Activated CD8-positive, alpha-beta memory T cell treated with anti-CD3 and anti-CD28 coated beads for 36 hours (primary cell): ENCODE measurements around the gene YJEFN3. TPM values are rescaled to one million over a fixed set of nuclear protein-coding genes. Genes with fewer than 3 reads are reported as not detected.

Experiments used
- CTCF ChIA-PET: fragments of 350-600 bp; sonication (Branson Sonifier 250); formaldehyde crosslinking; loops from one replicate; lab custom pipeline; 2021; ENCODE audit warnings: antibody characterized with exemption; lab: Charles Lee
- POLR2A ChIA-PET: fragments of 350-600 bp; sonication (Branson Sonifier 250); formaldehyde crosslinking; loops from one replicate; lab custom pipeline; 2021; ENCODE audit warnings: antibody characterized with exemption; lab: Charles Lee
- total RNA-seq, 2 experiments: library from RNA; stranded (reverse); gene quantifications; one replicate each; pipeline ENCODE4 v1.2.3, GENCODE V29; 2021

YJEFN3 gene
- total RNA-seq, 2 experiments from 2014 or later, result 7.3 to 8.8 TPM

DNA sequence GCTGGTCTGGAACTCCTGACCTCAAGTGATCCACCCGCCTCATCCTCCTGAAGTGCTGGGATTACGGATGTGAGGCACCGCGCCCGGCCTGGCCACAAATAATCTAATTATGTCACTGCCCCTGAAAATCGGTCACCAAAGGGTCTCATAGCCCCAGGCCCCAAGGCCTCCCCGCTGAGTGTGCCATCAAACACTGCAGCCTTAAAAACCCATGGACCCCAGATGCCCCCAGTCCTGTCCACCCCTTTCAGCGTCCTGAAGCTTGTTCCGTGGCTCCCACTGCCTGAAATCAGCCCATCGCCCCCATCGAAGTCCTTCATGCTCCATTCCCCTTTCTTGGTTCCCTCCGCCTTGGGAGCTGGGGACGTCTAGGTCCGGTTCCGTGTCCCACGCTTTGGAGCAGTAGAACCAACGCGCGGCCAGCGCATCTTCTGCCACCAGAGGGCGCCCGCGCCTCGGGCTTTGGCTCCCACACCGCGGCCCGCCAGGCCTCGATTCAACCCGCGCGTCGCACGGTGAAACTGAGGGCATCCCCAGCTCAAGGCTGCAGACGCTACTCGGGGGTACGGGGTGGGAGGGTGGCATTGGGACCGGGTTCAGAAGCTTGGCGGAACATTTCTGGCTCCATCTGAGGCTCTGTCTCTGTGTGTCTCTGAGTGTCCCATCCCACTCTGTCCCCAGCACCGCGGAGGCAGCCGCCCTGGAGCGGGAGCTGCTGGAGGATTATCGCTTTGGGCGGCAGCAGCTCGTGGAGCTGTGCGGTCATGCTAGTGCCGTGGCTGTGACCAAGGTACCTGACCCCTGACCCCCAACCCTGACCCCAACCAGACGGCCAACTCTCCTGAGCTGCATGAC, 3.5 kb downstream of the YJEFN3 start:
- CTCF ChIA-PET, result interaction anchor here (0.6 to 3.3 kb wide), 24 partner anchors 9 to 1134 kb away, joined by 3 to 32 read pairs (median 6); partner anchors contain the start of gene GMIP
- POLR2A ChIA-PET, result interaction anchor here (0.6 to 1.0 kb wide), 2 partner anchors 9 to 23 kb away, joined by 4 read pairs; no protein-coding TSS in a partner anchor

DNA sequence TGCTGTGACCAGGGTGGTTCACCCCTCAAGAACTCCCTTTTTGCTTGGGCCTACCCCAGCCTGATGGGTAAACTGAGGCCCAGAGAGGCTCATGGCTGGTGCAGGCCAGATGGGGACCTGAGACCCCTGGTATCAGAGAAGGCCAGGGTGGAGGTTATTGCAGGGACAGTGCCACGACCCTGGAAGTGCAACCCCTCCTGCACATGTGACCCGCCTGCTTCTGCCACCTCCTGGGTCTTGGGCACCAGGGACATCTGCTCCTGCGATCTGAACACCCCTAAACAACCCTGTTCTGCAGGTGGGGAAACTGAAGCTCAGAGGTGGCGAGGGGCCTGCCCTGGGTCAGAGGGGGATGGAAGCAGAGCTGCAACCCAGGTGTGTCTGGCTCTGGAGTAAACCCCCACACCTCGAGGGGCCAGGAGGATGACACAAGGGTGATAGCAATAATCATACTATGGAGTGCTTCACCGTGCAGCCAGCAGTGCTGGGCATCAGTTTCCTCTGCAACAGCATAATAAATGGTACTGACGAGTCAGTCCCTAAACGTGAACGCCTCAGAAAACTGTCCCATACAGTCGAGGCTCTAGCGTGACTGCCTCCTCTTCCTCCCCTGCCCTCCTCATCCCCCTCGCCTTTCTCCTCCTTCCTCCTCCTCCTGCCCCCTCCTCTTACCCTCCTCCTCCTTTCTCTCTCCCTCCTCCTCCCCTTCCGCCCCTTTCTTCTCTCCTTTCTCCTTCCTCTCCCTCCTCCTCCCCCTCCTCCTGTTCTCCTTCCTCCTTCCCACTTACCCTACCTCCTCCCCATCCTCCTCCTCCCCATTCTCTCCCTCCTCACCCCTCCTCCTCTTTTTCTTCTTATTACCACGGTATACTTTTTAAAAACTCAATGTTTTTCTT, 4.3 kb downstream of the YJEFN3 start:
- ChIA-PET CTCF (interaction anchor here (0.7 to 3.3 kb wide), 21 partner anchors 8 to 243 kb away, joined by 3 to 32 read pairs (median 6); partner anchors contain the start of gene GMIP), POLR2A (interaction anchor here (0.5 kb wide), 1 partner anchor 54 kb away, joined by 3 read pairs; no protein-coding TSS in a partner anchor)

DNA sequence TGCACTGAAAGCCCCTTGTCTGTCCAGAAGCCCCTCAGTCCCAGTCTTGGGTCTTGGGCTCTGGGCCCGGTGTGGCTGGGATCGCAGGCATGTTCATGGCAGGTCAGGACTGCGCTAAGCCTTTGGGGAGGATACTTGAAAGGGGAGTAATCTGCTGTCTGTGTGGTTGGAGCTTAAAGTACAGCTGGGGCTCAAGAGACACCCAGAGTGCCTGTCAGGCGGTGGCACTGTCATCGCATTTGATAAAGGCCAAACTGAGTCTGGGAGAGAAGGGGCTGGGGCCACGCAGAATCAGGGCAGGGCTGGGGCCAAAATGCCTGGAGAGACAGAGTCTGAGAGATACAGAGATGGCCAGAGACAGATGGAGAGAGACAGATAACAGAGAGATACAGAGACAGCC, 5.1 kb downstream of the YJEFN3 start:
- CTCF ChIA-PET, result interaction anchor here (3.0 to 3.3 kb wide), 2 partner anchors 17 to 111 kb away, joined by 21 to 32 read pairs; partner anchors contain the start of gene GMIP
- POLR2A ChIA-PET, result no interaction called here

DNA sequence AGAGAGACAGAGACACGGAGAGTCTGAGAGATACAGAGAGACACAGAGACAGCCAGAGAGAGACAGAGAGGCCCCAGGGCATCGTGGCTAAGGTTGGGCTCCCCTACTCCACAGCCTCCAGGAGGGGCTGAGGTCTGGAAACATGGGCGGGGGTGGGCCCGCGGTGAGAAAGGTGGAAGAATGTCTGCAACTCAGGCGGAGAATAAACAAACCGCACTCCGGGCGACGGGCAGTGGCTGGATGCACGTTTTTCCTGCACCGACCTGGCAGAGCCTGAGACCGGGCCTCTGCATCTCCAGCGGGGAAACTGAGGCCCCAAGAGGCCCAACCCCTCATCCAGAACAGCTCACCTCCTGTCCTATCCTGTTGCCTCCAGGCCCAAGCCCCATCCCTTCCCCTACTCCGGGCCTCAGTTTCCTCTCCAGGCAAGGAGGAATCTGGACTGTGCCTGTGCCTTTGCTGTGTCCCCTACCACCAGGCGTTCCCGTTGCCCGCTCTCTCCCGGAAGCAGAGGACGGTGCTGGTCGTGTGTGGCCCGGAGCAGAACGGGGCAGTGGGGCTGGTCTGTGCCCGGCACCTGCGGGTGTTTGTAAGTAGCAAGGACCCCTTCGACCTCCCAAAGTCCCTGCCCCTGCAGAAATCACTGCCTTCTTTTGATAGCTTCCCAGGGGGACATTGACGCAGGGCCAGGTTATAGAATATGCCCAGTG, 6.0 kb downstream of the YJEFN3 start:
- POLR2A ChIA-PET, result no interaction called here

DNA sequence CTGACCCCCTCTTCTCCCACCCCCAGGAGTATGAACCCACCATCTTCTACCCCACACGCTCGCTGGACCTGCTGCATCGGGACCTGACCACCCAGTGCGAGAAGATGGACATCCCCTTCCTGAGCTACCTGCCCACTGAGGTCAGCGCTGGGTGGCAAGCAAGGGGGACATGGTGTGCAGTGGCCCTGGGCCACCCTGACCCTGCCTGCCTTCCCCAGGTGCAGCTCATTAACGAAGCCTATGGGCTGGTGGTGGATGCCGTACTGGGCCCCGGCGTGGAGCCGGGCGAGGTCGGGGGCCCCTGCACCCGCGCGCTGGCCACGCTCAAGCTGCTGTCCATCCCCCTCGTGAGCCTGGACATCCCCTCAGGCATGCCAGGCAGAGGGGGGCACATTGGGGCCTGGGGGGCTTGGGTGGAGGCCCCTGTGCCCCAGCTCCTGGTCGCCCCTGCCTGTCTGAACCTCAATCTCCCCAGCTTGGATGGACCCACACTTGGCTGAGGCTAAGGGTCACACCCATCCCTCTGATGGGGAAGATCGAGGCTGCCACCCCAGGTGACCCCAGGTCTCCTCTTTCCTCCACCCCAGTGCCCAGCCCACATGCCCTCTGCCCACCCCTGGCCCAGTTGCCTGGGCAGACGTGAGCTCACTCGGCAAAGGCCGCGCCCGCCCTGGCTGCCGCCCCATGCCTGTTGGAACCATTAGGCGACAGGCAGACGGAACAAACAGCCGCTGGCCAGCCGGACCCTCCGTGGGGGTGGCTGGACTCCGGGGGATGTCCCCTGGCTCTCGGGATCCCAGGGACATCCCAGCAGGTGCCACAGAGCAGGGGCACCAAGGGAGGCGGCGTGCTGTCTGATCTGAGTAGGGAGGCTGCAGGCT, 6.8 kb downstream of the YJEFN3 start:
- ChIA-PET CTCF (interaction anchor here (1.6 kb wide), 1 partner anchor 19 kb away, joined by 3 read pairs; no protein-coding TSS in a partner anchor), POLR2A (interaction anchor here (0.5 kb wide), 1 partner anchor 31 kb away, joined by 4 read pairs; no protein-coding TSS in a partner anchor)

More for the DNA sequence above, 6.0 kb downstream of the YJEFN3 start:
- CTCF ChIA-PET, result interaction anchor here (1.6 kb wide), 1 partner anchor 20 kb away, joined by 3 read pairs; no protein-coding TSS in a partner anchor

DNA sequence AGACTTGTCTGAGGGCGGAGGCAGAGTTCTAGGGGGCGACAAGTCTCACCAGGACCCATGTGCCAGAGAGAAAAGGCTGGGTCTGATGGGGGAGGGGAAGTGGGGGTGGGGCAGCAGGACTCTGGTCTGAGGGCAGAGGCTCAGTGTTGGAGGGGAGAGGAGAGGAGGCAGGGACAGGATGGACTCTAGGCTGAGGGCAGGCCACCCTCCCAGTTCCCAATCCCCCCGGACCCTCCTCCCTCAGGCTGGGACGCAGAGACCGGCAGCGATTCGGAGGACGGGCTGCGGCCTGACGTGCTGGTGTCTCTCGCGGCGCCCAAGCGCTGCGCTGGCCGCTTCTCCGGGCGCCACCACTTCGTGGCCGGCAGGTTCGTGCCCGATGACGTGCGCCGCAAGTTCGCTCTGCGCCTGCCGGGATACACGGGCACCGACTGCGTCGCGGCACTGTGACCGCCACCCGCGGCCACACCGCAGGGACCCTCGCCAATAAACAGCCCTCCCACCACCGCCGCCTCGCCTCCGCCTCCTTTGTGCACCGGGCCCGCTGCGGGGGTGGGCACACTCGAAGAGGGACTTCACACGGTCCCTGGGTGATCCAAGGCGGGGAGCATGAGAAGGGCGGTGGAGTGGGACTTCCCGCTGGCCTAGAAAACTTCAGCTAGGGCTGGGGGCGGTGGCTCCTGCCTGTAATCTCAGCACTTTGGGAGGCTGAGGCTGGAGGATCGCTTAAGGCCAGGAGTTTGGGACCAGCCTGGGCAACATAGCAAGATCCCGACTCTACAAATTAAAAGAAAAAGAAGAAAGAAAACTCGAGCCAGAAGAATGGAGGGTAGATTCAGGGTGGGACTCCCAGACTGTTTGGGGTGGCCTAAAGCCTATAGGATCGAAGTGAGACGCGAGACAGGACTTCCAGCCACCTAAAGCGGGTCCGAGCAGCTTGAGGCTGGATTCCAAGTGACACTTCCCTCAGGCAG, 8.7 kb downstream of the YJEFN3 start:
- CTCF ChIA-PET, result interaction anchor here (1.1 kb wide), 1 partner anchor 22 kb away, joined by 3 read pairs; no protein-coding TSS in a partner anchor
- POLR2A ChIA-PET, result no interaction called here

DNA sequence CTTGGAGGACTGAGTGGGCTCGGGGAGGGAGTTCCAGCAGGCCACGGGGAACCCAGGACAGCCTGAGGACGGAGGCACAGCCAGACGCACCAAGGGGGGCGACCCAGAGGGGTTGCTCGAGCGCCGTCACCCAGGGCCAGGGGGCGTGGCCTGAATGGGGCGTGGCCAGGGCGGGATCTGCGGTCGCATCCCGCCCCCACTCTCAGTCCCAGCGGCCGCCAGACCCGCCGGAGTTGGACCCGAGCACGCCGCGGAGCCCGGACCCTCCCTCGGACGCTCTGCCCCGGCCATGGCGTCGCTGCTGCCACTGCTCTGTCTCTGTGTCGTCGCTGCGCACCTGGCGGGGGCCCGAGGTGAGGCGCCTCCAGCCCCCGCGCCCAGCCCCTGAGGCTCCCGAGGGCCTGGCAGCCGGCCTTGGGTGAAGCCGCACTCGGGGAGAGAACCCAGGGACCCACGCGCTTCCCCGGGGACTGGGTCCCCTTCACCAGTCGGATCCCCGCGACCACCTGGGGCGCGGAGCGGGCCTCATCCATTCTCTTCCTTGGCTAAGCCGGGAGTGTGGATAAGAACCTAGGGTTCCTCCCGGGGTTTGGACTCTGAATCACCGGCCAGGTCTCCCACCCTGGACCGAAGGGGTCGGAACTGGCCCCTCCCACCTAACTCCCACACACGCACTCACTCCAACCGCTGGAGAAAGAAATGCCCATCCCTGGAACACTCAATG, 9.5 kb downstream of the YJEFN3 start, which contains the start of gene CILP2:
Gene CILP2, plus strand, starts transcription at position 205 of the 724 bp plus-strand sequence. Its CDS starts 85 bp downstream, at position 290.
- ChIA-PET CTCF (interaction anchor here (1.1 to 1.4 kb wide), 3 partner anchors 16 to 106 kb away, joined by 3 to 5 read pairs (median 3); partner anchors contain the start of gene GMIP), POLR2A (no interaction called here)

DNA sequence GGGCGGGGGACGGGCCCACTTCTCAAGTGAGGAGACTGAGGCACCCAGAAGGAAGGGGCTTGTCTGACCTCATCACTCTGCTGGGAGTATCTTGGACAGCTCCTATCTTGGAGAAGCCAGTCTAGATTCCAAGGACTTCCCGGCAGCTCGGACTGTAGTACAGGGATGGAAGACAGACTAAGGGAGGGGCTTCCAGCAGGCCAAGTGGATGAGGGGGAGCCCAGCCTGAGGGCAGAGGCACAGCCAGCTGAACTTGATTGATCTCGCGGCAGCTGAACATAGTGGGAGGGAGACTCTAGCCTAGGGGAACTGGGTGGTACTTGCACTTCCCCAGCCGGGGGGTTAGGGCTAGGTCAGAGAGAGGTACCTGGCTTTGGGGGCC, 10.1 kb downstream of the YJEFN3 start:
- POLR2A ChIA-PET, result no interaction called here
- CTCF ChIA-PET, result interaction anchor here (0.6 to 1.4 kb wide), 4 partner anchors 16 to 410 kb away, joined by 3 to 5 read pairs (median 3); partner anchors contain the start of gene GMIP

DNA sequence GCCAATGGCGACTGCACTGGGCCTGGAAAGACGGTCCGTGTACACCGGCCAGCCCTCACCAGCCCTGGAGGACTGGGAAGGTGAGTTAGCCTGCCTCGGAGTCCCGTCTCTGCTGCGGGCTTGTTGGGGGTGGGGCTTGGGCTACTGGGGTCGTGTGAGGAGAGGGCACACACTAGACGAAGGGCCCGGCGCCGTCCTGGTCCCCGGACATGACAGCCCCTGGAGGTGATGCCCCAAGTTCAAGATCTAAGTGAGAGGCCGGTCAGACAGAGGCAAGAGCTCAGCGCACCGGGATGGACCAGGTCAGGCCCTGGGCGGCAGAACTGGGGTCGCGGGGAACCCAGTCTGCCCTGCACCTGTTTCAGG, 11.0 kb downstream of the YJEFN3 start:
- ChIA-PET POLR2A (no interaction called here), CTCF (interaction anchor here (1.4 kb wide), 2 partner anchors 15 to 104 kb away, joined by 3 to 5 read pairs; partner anchors contain the start of gene GMIP)

DNA sequence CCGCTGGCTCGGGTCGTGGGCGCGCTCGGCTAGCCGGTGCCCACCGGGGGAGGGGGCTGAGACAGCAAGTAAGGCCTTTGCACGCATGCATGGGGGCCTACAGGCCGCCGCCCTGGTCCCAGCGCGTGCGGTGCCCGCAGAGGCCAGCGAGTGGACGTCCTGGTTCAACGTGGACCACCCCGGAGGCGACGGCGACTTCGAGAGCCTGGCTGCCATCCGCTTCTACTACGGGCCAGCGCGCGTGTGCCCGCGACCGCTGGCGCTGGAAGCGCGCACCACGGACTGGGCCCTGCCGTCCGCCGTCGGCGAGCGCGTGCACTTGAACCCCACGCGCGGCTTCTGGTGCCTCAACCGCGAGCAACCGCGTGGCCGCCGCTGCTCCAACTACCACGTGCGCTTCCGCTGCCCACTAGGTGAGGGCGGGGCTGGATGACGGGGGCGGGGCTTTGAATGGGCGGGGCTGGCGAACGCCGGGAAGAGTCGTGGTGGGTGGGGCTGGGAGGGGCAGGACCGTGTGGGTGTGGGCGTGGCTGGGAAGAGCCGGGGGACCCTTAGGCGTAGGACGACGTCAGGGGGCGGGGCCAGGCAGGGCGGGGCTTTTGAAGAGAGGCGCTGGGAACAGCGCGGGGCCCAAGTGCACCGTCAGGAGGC, 11.5 kb downstream of the YJEFN3 start:
- ChIA-PET POLR2A (interaction anchor here (0.6 to 0.7 kb wide), 2 partner anchors 53 to 390 kb away, joined by 4 to 6 read pairs; no protein-coding TSS in a partner anchor), CTCF (interaction anchor here (0.6 to 1.6 kb wide), 6 partner anchors 8 to 104 kb away, joined by 3 to 7 read pairs (median 3); partner anchors contain the start of gene GMIP)

DNA sequence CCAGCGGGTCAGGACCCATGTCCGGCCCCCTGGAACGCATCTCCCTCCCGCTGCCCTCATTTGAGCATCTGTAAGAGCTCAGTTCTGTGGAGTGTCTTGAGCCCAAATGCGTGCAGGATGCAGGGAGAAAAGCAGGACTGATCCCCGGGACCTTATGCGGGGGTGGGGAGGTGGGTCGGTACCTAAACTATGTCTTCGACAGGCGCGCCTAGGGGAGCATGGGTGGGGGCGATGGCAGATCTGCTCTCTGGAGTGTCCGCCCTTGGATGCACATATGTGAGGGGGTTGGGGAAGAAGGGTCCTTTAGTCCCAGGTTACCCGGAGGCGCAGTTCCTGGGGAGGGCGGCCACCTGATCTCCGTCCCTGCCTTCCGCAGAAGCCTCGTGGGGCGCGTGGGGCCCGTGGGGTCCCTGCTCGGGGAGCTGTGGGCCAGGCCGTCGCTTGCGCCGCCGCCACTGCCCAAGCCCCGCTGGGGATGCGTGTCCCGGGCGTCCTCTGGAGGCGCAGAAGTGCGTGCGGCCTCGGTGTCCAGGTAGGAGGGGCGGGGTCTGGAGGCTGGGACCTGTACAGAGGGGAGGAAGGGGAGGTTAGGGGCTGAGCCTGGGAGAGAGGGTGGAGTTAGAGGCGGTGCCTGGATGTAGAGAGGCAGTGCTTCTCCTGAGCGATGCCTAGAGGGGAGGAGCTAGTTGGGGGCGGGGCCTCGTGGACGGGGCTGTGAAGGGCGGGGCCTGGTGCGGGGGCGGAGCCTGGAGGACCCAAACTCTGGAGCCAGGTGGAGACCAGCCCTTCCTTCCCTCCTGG, 12.2 kb downstream of the YJEFN3 start:
- ChIA-PET CTCF (interaction anchor here (0.5 to 1.6 kb wide), 6 partner anchors 9 to 172 kb away, joined by 3 to 7 read pairs (median 4); partner anchors contain the start of gene GMIP), POLR2A (interaction anchor here (0.5 to 0.7 kb wide), 3 partner anchors 9 to 389 kb away, joined by 4 to 6 read pairs (median 4); no protein-coding TSS in a partner anchor)

DNA sequence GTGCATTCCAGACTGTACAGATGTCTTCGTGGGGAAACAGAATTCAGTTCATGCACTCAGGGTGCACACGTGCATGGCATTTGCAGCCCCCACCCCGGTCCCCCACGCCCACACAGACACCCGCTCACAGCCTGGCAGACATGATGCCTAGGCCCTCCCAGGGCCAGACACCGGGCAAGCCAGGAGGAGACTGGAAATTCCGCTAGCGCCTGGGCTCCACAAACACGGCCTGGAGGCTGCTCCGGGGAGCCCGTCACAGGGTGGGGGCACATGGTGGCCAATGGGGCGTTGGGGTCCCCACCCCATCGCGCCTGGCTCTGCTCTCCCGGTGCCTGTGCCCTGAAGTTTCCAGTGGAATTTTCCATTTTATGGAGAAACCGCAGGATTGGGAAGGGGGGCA, 12.9 kb downstream of the YJEFN3 start:
- ChIA-PET CTCF (interaction anchor here (0.5 to 1.6 kb wide), 5 partner anchors 9 to 172 kb away, joined by 3 to 7 read pairs (median 4); partner anchors contain the start of gene GMIP), POLR2A (interaction anchor here (0.5 kb wide), 1 partner anchor 10 kb away, joined by 4 read pairs; no protein-coding TSS in a partner anchor)

DNA sequence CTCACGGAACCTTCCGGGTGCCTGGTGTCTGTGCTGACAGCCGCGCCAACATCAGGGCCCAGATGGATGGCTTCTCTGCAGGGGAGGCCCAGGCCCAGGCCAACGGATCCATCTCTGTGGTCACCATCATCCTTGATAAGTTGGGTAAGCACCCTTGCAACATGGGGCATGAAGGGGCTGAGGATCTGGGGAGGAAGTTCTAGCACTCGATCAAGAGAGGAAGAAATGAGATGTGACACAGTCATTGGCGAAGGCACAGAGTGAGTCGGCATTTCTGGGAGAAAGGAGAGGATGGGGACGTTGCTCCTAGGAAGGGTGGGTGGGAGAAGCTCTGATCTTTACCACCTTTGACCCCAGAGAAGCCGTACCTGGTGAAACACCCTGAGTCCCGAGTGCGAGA, 13.8 kb downstream of the YJEFN3 start:
- CTCF ChIA-PET, result no interaction called here
- POLR2A ChIA-PET, result no interaction called here

DNA sequence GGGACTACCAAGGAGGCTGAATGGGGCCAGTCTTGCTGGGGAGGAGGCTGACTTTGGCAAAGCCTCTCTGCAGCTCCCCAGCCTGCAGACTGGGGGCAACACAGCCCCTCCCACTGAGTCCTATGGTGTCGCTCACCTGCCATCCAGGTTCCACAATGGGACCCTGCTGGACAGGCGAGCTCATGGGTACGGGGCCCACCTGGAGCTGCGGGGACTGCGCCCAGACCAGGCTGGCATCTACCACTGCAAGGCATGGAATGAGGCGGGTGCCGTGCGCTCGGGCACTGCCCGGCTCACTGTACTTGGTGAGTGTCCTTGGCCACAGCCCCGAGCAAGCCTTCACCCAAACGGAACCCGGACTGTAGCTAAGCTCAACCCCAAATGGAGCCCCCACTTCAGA, 14.4 kb downstream of the YJEFN3 start:
- ChIA-PET CTCF (interaction anchor here (1.7 kb wide), 1 partner anchor 10 kb away, joined by 11 read pairs; no protein-coding TSS in a partner anchor), POLR2A (interaction anchor here (0.6 kb wide), 1 partner anchor 279 kb away, joined by 3 read pairs; no protein-coding TSS in a partner anchor)
